KOPT-K1 (cell line): ENCODE measurements around the gene ERICH6.
A peak's percentile ranks its signal among the peaks of the same experiment; 100 is the strongest.

Source experiments
- H3K27ac ChIP-seq: fragments of 200-600 bp; sonication (generic); 2 replicates; pipeline ENCODE4 v1.5.1; 2016; ENCODE audit warnings: antibody characterized with exemption, mild to moderate bottlenecking, low read depth, low read length; ENCODE audit not compliant: poor library complexity, severe bottlenecking
- H3K36me3 ChIP-seq: fragments of 200-600 bp; sonication (generic); 2 replicates; pipeline ENCODE4 v1.5.1; 2017; ENCODE audit warnings: antibody characterized with exemption, mild to moderate bottlenecking, low read length, moderate library complexity; ENCODE audit not compliant: insufficient read depth
- H3K9me3 ChIP-seq: fragments of 200-600 bp; sonication (generic); 2 replicates; pipeline ENCODE4 v1.5.1; 2017; ENCODE audit warnings: antibody characterized with exemption, low read length, mild to moderate bottlenecking; ENCODE audit not compliant: insufficient read depth, poor library complexity, severe bottlenecking

Gene ERICH6

DNA sequence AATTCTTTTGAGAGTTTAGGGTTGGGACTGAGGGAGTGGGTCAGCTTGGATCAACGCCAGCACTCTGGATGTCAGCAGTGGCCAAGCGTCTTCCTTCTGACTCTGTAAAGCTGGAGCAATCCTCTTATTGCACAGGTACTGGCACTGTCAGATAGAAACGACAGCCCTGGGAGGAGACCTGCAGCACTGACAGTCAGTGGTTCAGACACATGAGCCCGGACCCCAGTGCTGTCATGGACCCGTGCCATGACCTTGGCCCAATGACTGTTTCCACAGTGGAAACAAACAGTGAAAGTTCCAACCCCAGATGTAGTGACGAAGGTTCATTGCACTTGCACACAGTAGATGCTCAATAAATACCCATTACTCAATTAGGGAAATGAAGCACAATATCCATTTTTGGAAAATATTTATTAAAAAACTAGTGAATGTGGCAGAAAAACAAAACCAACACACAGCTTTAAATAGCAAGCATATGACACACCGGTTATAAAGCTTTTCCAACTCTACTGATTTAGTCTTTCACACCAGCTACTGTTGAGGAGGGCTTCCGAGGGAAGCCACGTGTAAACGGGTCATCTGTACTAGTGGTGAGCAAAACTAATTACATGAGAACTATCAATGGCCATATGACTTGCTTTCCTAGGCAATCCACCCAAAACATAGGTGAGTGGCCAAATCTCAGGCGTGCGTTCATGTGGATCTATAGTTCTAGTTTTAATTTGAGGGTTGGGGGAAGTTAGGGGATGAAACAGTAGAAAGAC is 37.2 kb upstream of the ERICH6 start:
- Histone ChIP-seq H3K9me3 (no peaks in the 10 kb centered on the region), H3K27ac (peak overlapping the region; percentile 35), H3K36me3 (peaks cover 24% of the 10 kb centered on the region)

DNA sequence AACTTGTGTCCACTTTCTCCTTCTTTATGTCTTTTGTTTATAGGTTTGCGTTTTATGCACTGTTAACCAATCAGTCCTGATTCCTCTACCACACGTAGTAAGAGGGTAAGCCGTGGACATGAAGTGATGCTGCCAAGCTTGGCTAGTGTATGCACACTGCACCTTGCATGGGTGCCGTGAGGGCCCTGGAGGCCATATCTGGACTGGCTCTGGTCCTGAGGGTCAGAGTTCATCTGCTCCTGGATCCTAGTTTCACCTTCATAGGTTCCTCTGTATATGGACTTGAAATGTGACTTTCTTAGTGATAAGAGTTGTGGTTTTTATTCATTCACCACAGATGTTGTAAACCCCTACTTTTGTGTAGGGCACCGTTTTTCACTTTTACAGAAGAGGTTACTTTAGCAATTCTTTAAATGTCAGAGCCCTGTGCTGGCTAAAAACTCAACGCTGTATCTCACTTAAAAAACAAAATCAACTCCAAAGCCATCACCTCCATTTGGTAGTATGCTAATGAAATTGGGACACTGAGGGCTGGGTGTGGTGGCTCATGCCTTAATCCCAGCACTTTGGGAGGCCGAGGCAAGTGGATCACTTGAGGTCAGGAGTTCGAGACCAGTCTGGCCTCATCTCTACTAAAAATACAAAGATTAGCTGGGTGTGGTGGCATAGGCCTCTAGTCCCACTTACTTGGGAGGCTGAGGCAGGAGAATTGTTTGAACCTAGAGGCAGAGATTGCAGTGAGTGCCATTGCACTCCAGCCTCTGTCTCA is 36.3 kb upstream of the ERICH6 start:
- H3K36me3 ChIP-seq = peaks cover 24% of the 10 kb centered on the region
- no peaks in the 10 kb centered on the region for H3K9me3 ChIP-seq
- peak overlapping the region; percentile 35 for H3K27ac ChIP-seq

DNA sequence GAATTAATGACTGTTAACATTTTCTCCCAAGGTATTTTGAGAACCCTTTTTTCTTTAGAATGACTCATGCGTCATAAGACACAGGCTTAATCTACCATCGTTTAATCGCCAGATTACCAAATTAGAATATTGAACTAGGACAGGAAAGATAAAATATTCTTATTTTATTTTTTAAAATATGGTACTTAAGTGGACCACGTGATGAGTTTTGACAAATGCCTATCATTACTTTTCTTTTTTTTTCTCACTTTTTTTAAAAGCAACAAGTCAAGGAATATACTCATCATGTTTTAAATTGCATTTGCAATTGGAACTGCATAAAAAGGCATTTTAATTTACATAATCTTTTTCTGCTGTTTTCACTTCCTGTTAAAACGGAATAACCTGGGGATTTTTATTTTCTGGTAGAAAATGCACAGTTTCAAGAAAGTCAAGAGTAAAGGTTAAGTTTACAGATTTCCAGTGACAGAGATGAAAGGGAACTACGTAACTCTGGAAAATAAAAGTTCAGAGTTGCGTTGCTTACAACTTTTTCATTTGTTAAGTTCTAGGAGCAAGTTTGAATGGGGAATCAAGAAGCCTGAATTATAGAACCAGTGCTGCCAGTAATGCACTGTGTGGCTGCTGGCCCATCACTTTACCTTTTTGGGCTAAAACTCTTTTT is 35.6 kb upstream of the ERICH6 start:
- Histone ChIP-seq H3K9me3 (no peaks in the 10 kb centered on the region), H3K36me3 (peaks cover 24% of the 10 kb centered on the region)

DNA sequence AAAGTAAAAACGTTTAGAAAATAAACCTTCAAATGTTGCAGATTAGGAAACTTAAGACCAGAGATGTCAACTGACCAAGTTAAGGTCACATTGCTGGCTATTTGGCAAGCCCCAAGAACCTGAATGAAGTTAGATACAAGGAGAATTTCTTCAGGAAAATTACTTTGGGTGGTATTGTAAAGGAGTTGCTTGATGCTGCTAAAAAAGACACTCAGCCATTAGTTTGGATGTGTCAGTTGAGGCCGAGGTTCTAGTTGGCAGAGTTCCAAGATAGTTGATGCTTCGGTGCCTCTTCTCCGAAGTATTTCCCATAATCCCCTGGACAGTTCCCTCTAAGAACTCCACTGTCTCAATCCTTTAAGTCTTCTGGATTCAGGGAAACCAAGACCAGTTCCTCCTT is 35.0 kb upstream of the ERICH6 start:
- Histone ChIP-seq H3K9me3 (no peaks in the 10 kb centered on the region), H3K27ac (no peak overlapping the region), H3K36me3 (peaks cover 24% of the 10 kb centered on the region)

More for the DNA sequence above, 35.6 kb upstream of the ERICH6 start:
- H3K27ac ChIP-seq = peak overlapping the region; percentile 35

DNA sequence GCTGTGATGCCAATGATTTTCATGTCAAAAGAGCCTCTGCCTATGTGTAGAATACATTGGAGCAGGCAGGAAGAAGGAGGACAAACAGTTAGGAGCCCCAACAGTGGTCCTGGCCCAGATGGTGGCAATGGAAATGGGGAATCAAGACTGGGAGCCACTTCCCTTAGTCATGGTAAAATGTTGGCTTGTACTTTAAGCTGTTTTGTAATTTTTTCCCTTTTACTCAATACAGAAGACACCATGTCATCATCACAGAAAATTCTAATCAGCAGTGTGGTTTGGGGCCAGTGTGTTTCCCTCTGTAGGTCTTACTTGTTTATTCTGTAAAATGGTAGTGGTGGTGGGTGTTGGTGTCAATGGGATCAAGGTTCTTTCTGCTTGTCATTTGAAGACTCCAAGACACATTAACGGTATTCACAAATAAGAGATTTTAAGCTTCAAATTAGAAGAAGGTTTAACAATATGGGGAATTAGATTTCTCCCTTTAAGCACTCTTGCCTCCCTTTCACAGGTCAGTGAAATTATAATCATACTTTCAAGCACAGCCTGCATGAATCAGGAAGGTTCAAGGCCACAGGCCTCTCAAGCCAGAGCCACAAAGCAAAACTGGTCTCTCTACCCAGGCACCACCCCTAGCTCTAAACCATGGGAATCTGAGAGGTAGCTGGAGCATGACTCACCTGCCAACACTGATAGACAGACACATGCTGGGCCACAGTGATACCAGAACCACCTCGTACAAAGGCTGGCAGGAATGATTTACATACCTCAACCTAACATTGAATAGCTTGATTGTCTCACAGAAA is 34.4 kb upstream of the ERICH6 start:
- no peaks in the 10 kb centered on the region for H3K9me3 ChIP-seq
- no peak overlapping the region for H3K27ac ChIP-seq
- H3K36me3 ChIP-seq = peaks cover 24% of the 10 kb centered on the region

DNA sequence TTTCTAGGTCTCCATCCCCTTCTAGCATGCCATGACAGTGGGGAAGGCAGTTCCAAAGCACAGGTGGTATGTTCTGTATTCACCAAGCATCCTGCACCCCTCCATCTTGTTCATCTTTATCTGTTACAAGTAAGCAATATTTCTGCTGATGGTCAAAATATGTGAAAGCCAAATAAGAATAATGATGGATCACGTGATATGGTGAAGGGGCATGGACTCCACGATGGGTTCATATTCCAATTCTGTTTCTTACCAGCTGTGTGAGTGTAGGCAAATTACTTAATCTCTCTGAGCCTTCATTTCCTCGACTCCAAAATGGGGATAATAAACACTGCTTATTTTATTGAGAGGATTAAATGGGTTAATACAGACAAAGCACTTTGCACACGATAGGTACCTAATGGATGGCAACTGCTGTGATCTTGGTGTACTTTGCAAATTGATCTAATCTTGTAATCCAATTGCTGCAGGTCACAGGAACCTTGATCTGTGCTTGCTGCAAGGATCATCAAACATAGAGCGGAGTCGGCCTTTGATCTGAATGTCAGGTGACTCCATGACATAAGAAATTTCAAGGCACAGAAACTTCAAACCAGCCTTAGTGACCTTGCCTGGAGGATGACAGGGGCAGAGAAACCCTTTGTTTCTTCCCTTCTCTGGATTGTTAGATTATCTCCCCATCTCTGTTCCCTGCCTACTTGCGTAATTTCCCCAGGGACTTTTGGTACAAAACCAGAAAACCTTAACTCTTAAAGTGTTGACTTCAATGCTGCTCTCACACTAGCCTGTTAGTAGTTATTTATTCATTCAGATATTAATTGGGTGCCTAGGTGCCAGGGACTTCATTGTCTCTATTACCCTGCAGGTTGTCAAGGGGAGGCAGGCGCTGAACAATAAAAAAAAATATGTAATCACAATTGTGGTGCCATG is 33.4 kb upstream of the ERICH6 start:
- H3K27ac ChIP-seq = no peak overlapping the region
- H3K9me3 ChIP-seq = no peaks in the 10 kb centered on the region
- peaks cover 18% of the 10 kb centered on the region for H3K36me3 ChIP-seq

DNA sequence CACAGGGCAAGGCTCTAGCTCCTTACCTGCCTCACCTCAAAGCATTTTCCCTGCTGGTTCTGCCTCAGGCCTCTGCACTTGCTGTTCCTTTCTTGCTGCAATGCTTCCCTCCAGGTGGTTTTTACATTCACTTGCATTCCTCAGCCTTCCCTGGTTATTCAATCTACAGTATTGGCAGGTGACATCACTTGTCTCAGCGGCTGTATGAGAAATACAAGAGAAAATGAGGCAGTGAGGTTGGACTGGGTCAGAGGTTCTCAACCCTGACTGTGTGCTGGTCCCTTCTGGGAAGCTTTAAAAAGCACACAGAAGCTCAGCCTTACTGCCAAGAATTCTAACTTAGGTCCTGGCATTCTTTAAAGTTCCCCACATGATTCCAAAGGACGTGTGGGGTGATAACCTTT is 32.6 kb upstream of the ERICH6 start:
- Histone ChIP-seq H3K9me3 (no peaks in the 10 kb centered on the region), H3K27ac (no peak overlapping the region), H3K36me3 (peaks cover 10% of the 10 kb centered on the region)

DNA sequence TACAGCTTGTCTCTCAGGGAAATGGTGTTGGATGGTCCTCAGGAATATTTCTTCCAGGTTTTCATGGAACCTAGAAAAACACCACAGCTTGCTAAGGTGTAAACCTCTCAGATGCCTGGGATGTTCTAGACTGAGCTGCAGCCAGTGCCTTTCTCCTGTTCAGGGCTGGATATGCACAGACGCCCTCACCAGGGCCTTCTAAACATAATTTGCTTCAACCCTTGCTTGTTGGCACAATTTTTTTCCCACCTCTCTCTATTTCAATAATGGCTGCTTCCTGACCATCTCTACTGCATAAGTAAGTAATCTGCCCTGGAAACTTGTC is 31.0 kb upstream of the ERICH6 start:
- Histone ChIP-seq H3K27ac (no peak overlapping the region), H3K36me3 (no peaks in the 10 kb centered on the region)

DNA sequence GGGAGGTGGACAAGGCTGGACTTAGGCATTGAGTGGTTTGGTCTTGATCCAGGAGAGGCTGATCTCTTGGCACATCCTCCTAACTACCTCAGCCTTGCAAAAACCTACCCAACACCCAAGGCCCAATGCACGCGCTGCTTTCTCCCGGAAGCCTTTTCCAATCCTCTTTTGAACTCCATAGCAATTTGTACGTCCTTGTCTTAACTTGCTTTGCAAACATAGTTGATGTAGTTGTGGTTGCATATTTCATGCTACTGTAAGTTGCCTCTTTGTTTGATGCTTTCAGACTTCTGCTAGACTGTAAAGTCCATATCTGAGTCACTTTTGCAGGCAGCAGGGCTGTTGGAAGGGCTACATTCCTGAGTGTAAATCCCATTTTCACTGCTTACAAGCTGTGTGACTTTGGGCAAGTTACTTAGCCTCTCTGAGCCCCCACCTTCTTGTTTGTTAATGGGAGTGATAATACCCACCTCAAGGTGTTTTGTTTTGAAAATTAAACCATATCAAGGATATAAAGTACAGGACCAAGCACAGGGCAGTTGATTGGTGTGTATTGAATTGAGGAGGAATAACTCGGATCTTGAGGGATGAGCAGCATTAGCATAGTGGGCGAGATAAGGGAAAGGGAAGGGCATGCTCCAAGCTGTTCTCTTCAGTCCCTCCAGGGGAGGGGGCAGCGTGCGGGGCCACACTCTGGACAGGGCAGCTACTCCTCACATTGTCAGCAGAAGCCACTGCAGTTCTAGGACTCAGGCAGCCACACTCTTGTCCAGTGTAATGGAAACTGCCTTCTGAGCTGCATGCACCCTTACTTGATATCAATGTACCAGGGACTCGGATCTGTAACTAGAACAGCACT is 30.4 kb upstream of the ERICH6 start:
- H3K27ac ChIP-seq = no peak overlapping the region
- no peaks in the 10 kb centered on the region for H3K9me3 ChIP-seq
- H3K36me3 ChIP-seq = no peaks in the 10 kb centered on the region

More for the DNA sequence above, 31.0 kb upstream of the ERICH6 start:
- no peaks in the 10 kb centered on the region for H3K9me3 ChIP-seq

DNA sequence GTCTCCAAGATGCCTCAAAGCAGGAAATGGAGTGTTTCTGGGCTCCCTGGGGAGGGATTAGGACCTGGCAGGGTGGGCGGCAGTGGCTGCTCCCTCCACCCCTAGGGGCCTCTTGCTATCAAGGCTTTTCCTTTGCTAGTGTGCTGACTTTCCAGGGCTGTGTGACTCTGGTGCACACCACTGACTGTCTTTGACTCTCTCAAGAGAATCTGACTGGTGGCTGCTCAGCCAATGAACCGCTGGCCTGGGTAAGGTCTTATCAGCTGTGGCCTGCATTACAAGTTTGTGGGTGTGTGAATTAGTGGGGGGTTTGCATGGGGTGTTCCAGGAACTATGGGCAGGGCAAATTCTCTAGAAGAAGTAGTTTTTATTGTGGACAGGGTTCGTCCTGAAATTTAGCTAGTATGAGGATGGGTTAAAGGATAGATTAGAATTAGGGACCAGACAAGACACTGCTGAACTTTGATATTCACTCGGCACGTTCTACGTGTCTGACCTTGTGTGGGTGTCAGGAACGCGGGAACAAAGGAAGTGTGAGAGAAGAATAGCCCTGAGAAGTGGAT is 29.7 kb upstream of the ERICH6 start:
- Histone ChIP-seq H3K27ac (no peak overlapping the region), H3K9me3 (no peaks in the 10 kb centered on the region), H3K36me3 (no peaks in the 10 kb centered on the region)

DNA sequence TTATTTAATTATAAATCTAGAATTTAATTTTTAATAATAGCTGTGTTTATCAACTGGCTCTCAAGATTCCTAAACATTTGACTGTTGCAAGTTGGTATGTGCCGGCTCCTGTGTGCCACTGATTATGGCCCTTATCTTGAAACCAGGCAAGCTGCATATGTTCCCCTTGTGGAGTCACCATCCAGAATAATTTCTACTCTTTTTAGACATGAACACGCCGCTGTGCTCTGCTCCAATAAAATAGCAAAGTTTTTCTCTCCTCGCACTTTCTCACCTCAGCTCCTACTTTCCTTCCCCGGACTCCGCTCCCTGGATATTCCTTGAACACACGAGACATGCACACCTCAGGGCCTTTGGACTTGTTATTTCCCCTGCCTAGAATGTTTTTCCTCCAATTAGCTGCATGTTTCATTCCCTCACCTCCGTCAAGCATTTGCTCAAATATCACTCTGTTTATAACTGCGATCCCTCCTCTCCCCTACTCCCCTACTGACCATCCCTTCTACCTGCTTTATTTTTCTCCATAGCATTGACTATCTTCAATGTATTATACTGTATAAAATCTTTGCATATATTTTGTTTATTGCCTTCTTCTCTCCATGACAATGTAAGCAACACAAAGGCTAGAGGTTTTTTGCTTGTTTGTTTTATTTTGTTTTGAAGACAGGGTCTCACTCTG is 26.1 kb upstream of the ERICH6 start:
- no peak overlapping the region for H3K27ac ChIP-seq
- H3K36me3 ChIP-seq = no peaks in the 10 kb centered on the region
- no peaks in the 10 kb centered on the region for H3K9me3 ChIP-seq

DNA sequence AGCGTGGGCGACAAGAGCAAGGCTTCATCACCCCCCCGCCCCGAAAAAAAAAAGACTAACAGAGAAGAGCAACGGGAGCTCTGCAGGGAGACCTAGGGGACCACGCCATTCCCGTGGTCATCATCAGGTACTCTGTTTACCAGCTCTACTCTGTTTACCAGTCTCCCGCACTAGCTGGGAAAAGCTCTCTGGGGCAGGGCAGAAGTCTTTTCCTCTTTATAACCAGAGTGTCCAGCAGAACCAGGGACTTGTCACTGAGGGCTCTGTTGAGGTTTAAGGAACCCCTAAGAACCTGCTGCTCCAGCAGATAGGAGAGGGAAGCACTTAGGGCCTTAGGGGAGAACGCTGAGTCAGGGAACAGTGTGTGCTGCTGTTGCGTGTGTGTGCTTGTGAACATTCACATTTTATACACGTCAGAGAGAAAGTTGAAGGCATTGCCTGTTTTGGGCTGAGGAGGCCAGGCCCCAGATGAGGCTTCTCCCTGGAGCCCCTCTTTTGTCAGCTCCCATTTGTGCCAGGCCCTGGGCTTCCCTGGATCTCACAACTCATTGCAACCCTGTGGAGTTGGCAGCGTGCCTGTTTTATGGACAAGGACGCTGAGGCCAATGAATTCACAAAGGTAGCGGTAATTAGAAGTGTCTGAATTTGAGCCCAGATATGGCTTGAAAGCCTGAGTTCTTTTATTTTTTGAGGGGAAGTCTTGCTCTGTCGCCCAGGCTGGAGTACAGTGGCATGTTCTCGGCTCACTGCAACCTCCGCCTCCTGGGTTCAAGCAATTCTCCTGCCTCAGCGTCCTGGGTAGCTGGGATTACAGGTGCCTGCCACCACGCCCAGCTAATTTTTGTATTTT is 24.2 kb upstream of the ERICH6 start:
- Histone ChIP-seq H3K36me3 (no peaks in the 10 kb centered on the region), H3K9me3 (no peaks in the 10 kb centered on the region), H3K27ac (no peak overlapping the region)
